HG03060 (cell line): ENCODE measurements around the gene TUB.

Experiments used
- ATAC-seq: cut with Tn5 transposase; IDR thresholded peaks from one replicate; pipeline ENCODE4 v1.9.1; 2021; ENCODE audit warnings: low read depth, moderate number of reproducible peaks; ENCODE audit not compliant: unreplicated experiment

Gene TUB

DNA sequence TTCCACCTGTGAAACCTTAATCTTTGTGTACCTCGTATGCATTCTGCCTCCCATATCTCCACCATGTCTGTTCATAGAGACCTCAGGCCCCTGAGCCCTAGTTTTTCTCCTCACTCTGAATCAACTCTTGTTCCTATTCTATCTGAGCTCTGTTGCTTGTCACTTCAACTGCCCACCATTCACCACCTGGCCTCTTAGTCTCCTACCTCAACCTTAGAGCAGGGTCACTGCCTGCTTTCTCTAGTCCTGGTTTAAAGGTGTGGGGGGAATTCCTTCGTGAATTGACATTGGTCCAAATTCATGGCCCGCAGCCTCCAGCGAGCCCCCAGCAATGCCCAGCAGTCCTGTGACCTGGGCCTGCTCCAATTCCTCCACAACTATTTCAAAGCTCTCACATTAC, 39.4 kb upstream of the TUB start:
- no peak for ATAC-seq

- ATAC-seq, result no peak
Observed at GRCh38 chr11:8043756-8044155, 37.3 kb upstream of the TUB start.

DNA sequence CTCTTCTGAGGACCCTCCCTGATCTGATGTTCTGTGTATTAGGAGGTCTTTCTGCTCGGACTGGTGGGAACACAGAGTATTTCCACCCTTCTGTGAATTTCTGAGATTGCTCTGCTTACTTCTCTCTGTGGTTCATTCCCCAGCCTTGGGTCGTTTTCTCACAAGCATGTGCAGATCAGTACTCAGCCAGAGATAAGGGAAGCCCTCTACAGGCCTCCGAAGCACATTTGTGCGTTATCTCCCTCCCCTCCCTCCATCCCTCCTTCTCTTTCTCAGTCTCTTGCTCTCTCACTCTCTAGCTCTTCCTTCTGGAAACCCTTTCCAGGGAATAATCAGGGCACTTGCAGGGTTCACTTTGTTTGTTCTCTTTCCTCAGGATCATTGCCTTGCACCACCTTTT, 35.2 kb upstream of the TUB start:
- ATAC-seq, result no peak

DNA sequence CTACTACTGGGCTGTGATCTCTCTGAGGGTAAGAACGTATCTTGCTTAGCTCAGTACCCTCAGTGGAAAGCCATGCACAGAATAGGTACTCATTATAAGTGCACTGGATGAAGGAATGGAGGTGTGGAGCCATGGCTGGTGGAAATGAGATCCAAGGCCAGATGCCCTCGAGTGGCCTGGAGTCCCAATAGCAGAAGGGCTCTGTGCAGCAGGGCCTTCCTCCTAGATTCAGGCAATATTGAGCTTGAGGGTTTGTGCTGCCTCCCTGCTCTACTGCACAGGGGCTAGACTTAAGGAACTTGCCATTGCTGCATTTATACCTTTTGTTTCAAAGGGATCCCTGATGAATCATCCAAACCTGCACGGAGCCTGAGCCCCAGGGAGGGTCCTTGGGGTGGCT, 33.6 kb upstream of the TUB start:
- no peak for ATAC-seq

- no peak for ATAC-seq
Observed at GRCh38 chr11:8049084-8049483, 31.9 kb upstream of the TUB start.

- ATAC-seq, result no peak
Observed at GRCh38 chr11:8055091-8055835, 25.7 kb upstream of the TUB start.

DNA sequence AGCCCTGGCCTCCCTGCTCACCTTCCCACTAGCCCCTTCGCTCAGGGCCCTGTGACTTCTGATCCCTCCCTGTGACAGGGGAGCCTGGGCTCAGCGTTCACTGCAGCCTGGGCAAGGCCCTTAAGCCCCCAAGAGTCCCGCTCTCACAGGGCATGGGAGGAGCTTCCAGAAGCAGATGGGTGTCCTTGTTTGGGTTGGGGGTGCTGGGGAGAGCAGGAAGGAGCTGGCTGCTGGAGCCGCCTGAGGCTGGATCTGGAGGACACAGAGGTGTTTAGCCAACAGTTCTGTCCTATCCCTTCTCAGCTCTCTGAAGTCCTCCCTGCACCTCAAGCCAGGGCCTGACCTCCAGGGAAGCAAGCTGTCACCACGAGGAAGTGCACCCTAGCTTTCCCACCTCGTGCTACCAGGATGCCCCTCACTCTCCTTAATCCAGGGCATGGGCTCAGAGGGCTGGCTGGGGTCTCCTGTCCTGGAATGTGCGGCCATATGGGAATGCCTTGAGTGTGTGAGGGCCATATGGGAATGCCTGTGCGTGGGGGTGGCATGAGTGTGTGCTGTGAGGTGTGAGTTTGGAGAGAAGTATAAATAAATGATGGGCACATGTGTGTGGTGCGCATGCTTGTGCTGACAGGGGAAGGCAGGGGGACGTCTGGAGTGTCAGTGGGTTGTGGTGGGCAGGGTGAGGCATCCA, 25.0 kb upstream of the TUB start:
- ATAC-seq, result no peak

- no peak for ATAC-seq
Observed at GRCh38 chr11:8056810-8057463, 24.1 kb upstream of the TUB start.

DNA sequence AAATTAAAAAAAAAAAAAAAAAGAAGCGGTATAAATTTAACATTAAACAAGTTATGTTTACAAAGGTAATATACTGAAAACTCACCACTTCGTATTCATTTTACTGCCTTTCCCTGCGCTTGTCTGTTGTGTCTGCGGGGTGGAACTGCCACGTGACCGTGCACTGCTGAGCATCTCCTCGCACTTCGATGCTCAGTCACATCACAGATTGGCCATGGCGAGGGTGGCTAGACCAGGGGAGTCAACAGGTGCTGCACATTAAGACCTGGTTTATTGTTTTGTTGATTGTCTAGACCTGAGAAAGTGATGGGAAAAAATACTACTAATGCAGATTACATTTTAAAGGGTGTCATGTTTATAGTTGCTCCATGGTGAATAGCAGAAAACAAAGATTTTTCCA, 22.8 kb upstream of the TUB start:
- ATAC-seq, result no peak

- no peak for ATAC-seq
Observed at GRCh38 chr11:8059030-8059429, 22.0 kb upstream of the TUB start.

DNA sequence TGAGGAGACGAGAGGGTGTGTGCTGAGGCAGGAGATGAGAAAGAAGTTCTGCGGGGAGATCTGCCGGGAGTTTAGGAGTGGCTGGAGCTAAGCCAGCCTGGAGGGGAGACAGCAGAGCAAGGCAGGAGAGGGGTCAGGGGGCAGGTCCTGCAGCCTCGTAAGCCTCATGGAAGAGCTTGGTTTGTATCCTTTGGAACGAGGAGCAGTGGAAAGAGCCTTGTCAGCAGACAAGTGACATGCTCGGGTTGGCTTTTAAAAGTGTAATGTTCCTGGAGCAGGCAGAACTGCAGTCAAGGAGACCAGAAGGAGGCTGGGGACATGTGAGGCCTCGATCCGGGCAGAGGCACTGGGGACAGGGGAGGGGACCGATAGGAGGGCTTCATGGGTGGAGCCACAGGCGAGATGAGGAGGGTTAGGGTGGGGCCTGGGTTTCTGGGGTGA, 21.4 kb upstream of the TUB start:
- no peak for ATAC-seq

GRCh38 chr11:8060146-8060719, 20.8 kb upstream of the TUB start:
- no peak for ATAC-seq

GRCh38 chr11:8060801-8061554, 20.0 kb upstream of the TUB start:
- ATAC-seq, result no peak

DNA sequence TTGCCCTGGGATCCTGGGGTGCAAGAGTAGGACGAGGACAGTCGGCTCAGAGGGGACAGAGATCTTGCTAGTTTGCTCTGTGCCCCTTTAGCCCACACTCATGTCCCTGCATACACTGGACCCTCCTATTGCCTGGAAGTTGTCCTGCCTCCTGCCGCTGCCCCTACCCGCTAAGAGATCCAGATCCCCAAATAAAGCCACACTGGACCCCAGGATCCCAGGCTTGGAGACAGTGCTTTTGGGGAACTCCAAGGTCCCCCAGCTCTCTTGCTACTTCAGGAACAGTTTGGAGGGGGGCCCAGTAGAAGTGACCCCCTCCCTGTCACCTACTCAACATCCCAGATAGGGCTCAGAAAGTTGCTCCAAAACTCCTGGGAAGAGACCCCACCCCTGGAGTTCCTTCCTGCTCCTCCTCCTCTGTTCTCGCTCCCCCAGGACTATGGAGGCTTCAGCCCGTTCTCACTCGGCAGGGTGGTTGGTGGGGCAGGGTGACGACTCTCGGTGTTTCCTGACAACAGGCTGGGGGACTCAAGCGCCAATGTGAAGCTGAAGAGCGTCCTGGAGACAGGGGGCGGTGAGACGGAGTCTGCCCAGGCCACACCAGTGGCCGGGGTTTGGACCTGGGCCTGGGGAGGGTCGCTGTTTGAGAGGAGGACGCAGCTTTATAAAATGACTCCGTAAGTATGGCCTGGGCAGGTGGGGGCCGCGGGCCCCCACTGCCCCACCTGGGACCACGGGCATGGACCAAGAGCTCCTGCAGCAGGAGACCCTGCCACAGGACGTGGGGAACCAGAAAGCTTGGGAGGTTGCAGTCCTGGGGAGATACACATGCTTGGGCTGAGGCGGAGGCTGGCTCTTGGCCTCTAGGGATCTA, 19.2 kb upstream of the TUB start:
- no peak for ATAC-seq

- ATAC-seq, result no peak
Observed at GRCh38 chr11:8062781-8063257, 18.2 kb upstream of the TUB start.

DNA sequence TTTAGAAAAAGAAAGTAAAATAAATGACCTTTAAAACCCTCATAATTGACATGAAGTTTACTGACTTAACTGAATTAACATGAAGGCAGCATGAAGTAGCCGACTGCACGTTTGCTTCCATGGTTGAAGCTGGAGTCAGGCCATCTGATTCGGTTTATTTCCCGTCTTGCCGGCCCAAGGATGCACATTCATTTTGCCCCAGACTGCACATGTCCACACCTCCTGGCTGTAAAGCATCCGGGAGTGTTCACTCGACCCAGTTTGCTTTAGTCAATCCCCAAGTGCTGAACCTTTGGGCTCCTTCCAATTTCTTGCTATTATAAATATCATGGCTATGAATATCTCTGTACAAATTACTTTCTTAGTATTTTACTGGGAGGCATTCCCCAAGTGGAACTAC, 17.7 kb upstream of the TUB start:
- no peak for ATAC-seq

- ATAC-seq, result no peak
Observed at GRCh38 chr11:8065031-8065430, 16.0 kb upstream of the TUB start.

GRCh38 chr11:8066036-8066910, 14.7 kb upstream of the TUB start:
- no peak for ATAC-seq
